ENCODE results near the gene FNBP1.

DNA sequence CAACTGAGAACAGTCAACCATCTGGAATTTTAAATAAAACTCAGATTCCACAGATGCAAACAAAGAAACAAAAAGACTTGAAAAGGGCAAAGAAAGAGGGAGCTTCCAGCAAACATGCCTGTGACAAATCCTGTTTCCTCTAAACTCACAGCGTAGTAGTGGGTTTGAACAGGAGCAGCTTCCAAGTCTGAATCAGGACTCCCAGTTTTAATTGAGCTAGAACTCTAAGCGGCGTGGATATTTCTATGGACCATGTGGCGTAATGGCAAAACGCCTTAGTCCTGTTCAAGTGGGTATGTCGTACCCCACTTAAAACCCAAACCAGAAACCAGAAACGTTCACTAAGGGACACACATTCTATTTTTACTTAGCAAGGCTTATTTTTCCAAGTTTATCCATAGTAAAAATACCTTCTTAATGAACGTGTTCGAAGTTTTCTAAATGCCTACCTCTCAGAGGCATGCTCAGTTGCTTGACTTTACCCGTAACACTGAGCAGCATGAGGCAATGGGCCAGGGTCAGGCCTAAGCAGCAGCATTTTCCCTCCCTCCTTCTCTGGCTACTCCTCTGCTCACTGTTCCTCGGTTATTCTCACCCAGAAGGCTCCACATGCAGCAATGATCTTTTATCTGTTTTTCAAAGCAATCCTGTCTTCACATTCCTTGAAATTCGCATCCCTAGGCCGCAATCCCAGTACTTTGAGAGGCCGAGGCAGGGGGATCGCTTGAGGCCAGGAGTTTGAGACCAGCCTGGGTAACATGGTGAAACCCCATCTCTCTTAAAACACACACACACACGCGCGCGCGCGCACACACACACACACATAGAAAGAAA, 77.9 kb downstream of the FNBP1 start:
- TF ChIP-seq BHLHE40 (IDR thresholded peaks at IDR 0.05; ENCODE audit: low read depth, low read length) (no peak), NPAS2 (CRISPR knock-in tag; IDR thresholded peaks at IDR 0.05; ENCODE audit: borderline replicate concordance) (no peak), JUN (IDR thresholded peaks at IDR 0.05) (no peak), MAFK (IDR thresholded peaks at IDR 0.05; ENCODE audit: partially characterized antibody) (no peak), POLR2A (IDR thresholded peaks at IDR 0.05; ENCODE audit: low read length) (no peak), RFX5 (IDR thresholded peaks at IDR 0.05) (no peak)
- TF ChIP-seq, protein P1, sequence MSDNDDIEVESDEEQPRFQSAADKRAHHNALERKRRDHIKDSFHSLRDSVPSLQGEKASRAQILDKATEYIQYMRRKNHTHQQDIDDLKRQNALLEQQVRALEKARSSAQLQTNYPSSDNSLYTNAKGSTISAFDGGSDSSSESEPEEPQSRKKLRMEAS (IDR thresholded peaks at IDR 0.05), result no peak
- TF ChIP-seq, protein P2, sequence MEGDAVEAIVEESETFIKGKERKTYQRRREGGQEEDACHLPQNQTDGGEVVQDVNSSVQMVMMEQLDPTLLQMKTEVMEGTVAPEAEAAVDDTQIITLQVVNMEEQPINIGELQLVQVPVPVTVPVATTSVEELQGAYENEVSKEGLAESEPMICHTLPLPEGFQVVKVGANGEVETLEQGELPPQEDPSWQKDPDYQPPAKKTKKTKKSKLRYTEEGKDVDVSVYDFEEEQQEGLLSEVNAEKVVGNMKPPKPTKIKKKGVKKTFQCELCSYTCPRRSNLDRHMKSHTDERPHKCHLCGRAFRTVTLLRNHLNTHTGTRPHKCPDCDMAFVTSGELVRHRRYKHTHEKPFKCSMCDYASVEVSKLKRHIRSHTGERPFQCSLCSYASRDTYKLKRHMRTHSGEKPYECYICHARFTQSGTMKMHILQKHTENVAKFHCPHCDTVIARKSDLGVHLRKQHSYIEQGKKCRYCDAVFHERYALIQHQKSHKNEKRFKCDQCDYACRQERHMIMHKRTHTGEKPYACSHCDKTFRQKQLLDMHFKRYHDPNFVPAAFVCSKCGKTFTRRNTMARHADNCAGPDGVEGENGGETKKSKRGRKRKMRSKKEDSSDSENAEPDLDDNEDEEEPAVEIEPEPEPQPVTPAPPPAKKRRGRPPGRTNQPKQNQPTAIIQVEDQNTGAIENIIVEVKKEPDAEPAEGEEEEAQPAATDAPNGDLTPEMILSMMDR (IDR thresholded peaks at IDR 0.05), result no peak
